GM23248 (cell line): ENCODE data around the gene LSM3. TPM values are rescaled to one million over a fixed set of nuclear protein-coding genes. Genes with fewer than 3 reads are reported as not detected.
A peak's percentile ranks its signal among the peaks of the same experiment; 100 is the strongest.

Experiments
- DNase-seq: peaks from one replicate; pipeline ENCODE4 v3.0.0-alpha.2; 2015
- H2AFZ ChIP-seq: fragments of 200-600 bp; sonication (generic); 2 replicates; pipeline ENCODE4 v1.6.1; 2016; ENCODE audit warnings: antibody characterized with exemption
- H3F3A ChIP-seq: fragments of 200-600 bp; sonication (generic); 2 replicates; pipeline ENCODE4 v1.6.1; 2016; ENCODE audit warnings: mild to moderate bottlenecking, antibody characterized with exemption, mixed run types; ENCODE audit not compliant: insufficient read depth
- H3K27ac ChIP-seq: fragments of 200-600 bp; sonication (generic); 2 replicates; pipeline ENCODE4 v1.5.1; 2016; ENCODE audit warnings: mild to moderate bottlenecking
- H3K27me3 ChIP-seq: fragments of 200-600 bp; sonication (generic); replicated peaks from 2 replicates; pipeline ENCODE4 v1.6.1; 2016; ENCODE audit warnings: mild to moderate bottlenecking; ENCODE audit not compliant: insufficient read depth
- H3K36me3 ChIP-seq: fragments of 200-600 bp; sonication (generic); 2 replicates; pipeline ENCODE4 v1.6.1; 2016; ENCODE audit warnings: low read depth, mild to moderate bottlenecking
- H3K4me1 ChIP-seq: fragments of 200-600 bp; sonication (generic); 2 replicates; pipeline ENCODE4 v1.6.1; 2016; ENCODE audit warnings: mild to moderate bottlenecking; ENCODE audit not compliant: insufficient read depth
- H3K4me2 ChIP-seq: fragments of 200-600 bp; sonication (generic); one replicate; pipeline ENCODE4 v1.6.1; 2016; ENCODE audit warnings: mild to moderate bottlenecking; ENCODE audit not compliant: unreplicated experiment
- H3K4me3 ChIP-seq: fragments of 200-600 bp; sonication (generic); 2 replicates; pipeline ENCODE4 v1.5.1; 2016; ENCODE audit warnings: mild to moderate bottlenecking
- H3K79me2 ChIP-seq: fragments of 200-600 bp; sonication (generic); 2 replicates; pipeline ENCODE4 v1.6.1; 2016; ENCODE audit warnings: mild to moderate bottlenecking; ENCODE audit not compliant: insufficient read depth
- H3K9ac ChIP-seq: fragments of 200-600 bp; sonication (generic); 2 replicates; pipeline ENCODE4 v1.6.1; 2016; ENCODE audit warnings: mild to moderate bottlenecking
- H3K9me2 ChIP-seq: fragments of 200-600 bp; sonication (generic); 2 replicates; pipeline ENCODE4 v1.6.1; 2016; ENCODE audit warnings: mixed run types, mild to moderate bottlenecking, moderate library complexity; ENCODE audit not compliant: insufficient read depth
- H3K9me3 ChIP-seq: fragments of 200-600 bp; sonication (generic); one replicate; pipeline ENCODE4 v1.6.1; 2017; ENCODE audit warnings: low read depth
- H4K20me1 ChIP-seq: fragments of 200-600 bp; sonication (generic); 2 replicates; pipeline ENCODE4 v1.6.0; 2016; ENCODE audit not compliant: insufficient read depth
- EZH2 ChIP-seq: fragments of 200-600 bp; sonication (generic); IDR thresholded peaks from 2 replicates; pipeline ENCODE4 v1.6.1; 2018; ENCODE audit warnings: antibody characterized with exemption, mild to moderate bottlenecking; ENCODE audit not compliant: insufficient read depth, poor library complexity, severe bottlenecking
- EZH2phosphoT487 ChIP-seq: fragments of 200-600 bp; sonication (generic); IDR thresholded peaks from 2 replicates; pipeline ENCODE4 v1.6.1; 2018; ENCODE audit warnings: antibody characterized with exemption, moderate library complexity, mild to moderate bottlenecking, low read depth; ENCODE audit not compliant: insufficient read depth
- WGBS, 2 experiments: methylation state at CpG; one replicate each; pipeline ENCODE4 v1.1.6; 2015 to 2017; ENCODE audit warnings: low lambda C conversion rate in 2 of 2, low coverage in 1 of 2; ENCODE audit errors: missing lambda C conversion rate in 2 of 2; 5-methylcytosine and 5-hydroxymethylcytosine counted together
- in situ Hi-C: fragments of 300-500 bp; cut with MboI; formaldehyde crosslinking; loops from 2 replicates; pipeline ENCODE4 v1.15.0; 2020
- polyA plus RNA-seq: library from polyadenylated mRNA; unstranded; fragments of >200 nt; fragmentation: Nextera tagmentation; extraction: Ambion mirVana; gene quantifications from 2 replicates; pipeline ENCODE4 v1.2.1, GENCODE V29; 2016
- total RNA-seq: library from RNA; depleted of rRNA; stranded (reverse); fragments of >200 nt; shearing (Covaris generic); gene quantifications from 2 replicates; pipeline ENCODE4 v1.2.3, GENCODE V29; 2014

The LSM3 gene
- total and polyA plus RNA-seq, 2 experiments from 2014 or later: 9.4 to 32.3 TPM

- H3K79me2 ChIP-seq: peaks cover 93% of the 10 kb centered on the region
- WGBS, 2 experiments: 5 to 10% methylated on average over 10 of the region's 10 CpGs
- in situ Hi-C loops: no loop called here
Measured at GRCh38 chr3:14177580-14178246, 904 bp upstream of the LSM3 start.

DNA sequence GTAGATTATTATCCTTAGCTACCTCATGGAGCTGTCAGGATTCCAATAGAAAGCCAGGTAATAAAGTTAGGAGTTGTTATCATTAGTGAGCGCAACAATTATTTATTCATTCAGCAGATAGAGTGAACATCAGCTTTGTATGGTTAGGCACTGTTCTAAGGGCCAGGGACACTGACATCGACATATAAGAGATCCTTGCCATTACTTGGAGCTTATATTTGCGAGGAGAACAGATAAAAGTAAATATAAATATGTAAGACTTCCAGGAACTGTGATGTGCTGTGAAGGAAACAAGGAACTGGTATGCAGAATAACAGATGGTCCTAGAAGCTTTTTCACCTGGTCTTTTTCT, 473 bp downstream of the LSM3 start:
- peak overlapping the region; percentile 99 for H3K4me2 ChIP-seq
- TF ChIP-seq EZH2phosphoT487: no peak
- no peak for TF ChIP-seq EZH2
- no peaks in the 10 kb centered on the region for H3K27me3 ChIP-seq
- H3K9me3 ChIP-seq: no peaks in the 10 kb centered on the region
- DNase-seq: no peak
- peak overlapping the region; percentile 96 for H3K4me3 ChIP-seq
- H3K4me1 ChIP-seq: peaks cover 44% of the 10 kb centered on the region
- peaks cover 18% of the 10 kb centered on the region for H3K36me3 ChIP-seq
- no peaks in the 10 kb centered on the region for H4K20me1 ChIP-seq
- in situ Hi-C loops: no loop called here
- H3K27ac ChIP-seq: peak overlapping the region; percentile 57
- peaks cover 30% of the 10 kb centered on the region for H3F3A ChIP-seq
- H2AFZ ChIP-seq: peak overlapping the region; percentile 93
- H3K9me2 ChIP-seq: no peaks in the 10 kb centered on the region
- peaks cover 86% of the 10 kb centered on the region for H3K79me2 ChIP-seq
- peak overlapping the region; percentile 94 for H3K9ac ChIP-seq
- WGBS, 2 experiments: 0 to 1% methylated on average over 3 of the region's 3 CpGs

More at GRCh38 chr3:14177580-14178246, 904 bp upstream of the LSM3 start:
- Histone ChIP-seq H3K9me2 (no peaks in the 10 kb centered on the region), H3K27me3 (no peaks in the 10 kb centered on the region), H2AFZ (peak overlapping the region; percentile 66), H3K9ac (peak overlapping the region; percentile 94), H3K4me1 (peaks cover 46% of the 10 kb centered on the region), H3K27ac (peak overlapping the region; percentile 84), H3K9me3 (no peaks in the 10 kb centered on the region), H3K4me2 (peak overlapping the region; percentile 88), H3K4me3 (peak overlapping the region; percentile 96), H4K20me1 (no peaks in the 10 kb centered on the region), H3F3A (peaks cover 30% of the 10 kb centered on the region), H3K36me3 (peaks cover 6% of the 10 kb centered on the region; the same call in 1 of the 2 replicates)
- no peak for TF ChIP-seq EZH2
- no peak for TF ChIP-seq EZH2phosphoT487
- no peak for DNase-seq

GRCh38 chr3:14179795-14180194, 1.2 kb downstream of the LSM3 start:
- Histone ChIP-seq H2AFZ (no peak overlapping the region), H3K27me3 (no peaks in the 10 kb centered on the region), H3K9me3 (no peaks in the 10 kb centered on the region), H3K27ac (no peak overlapping the region), H3K9me2 (no peaks in the 10 kb centered on the region), H3F3A (peaks cover 23% of the 10 kb centered on the region), H3K9ac (peak overlapping the region; percentile 94), H3K4me3 (peak overlapping the region; percentile 96; the same call in 1 of the 2 replicates), H3K36me3 (peaks cover 19% of the 10 kb centered on the region), H3K79me2 (peaks cover 80% of the 10 kb centered on the region), H4K20me1 (no peaks in the 10 kb centered on the region), H3K4me1 (peaks cover 37% of the 10 kb centered on the region), H3K4me2 (peak overlapping the region; percentile 99)
- 100% methylated on average over 1 of the region's 1 CpG for WGBS, 2 experiments
- DNase-seq: no peak
- no peak for TF ChIP-seq EZH2phosphoT487
- no peak for TF ChIP-seq EZH2
- in situ Hi-C loops: no loop called here

DNA sequence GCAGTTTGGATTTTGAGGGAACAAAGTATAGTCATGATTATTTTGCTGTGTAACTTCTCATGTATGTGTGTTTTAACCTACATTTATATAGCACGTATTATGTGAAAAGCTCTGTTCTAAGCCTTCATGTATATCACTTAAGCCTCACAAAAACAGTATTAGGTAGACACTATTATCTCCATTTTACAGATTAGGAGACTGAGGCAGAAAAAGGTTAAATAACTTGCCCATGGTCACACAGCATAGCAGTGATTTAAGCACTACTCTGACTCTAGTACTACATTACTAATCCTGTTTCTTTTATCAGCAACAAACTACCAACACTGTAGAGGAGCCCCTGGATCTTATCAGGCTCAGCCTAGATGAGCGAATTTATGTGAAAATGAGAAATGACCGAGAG, 2.6 kb downstream of the LSM3 start:
- in situ Hi-C loops: no loop called here
- no peak for DNase-seq
- no peak overlapping the region for H3K9ac ChIP-seq
- no peak overlapping the region for H2AFZ ChIP-seq
- peaks cover 23% of the 10 kb centered on the region for H3K4me1 ChIP-seq
- no peak overlapping the region for H3K4me3 ChIP-seq
- peaks cover 8% of the 10 kb centered on the region for H3F3A ChIP-seq
- no peaks in the 10 kb centered on the region for H3K27me3 ChIP-seq
- 97 to 100% methylated on average over 3 of the region's 3 CpGs for WGBS, 2 experiments
- no peak overlapping the region for H3K4me2 ChIP-seq
- H4K20me1 ChIP-seq: no peaks in the 10 kb centered on the region
- TF ChIP-seq EZH2 (no peak), EZH2phosphoT487 (no peak)
- no peak overlapping the region for H3K27ac ChIP-seq
- H3K9me2 ChIP-seq: no peaks in the 10 kb centered on the region
- peaks cover 80% of the 10 kb centered on the region for H3K79me2 ChIP-seq
- peaks cover 23% of the 10 kb centered on the region for H3K36me3 ChIP-seq
- H3K9me3 ChIP-seq: no peaks in the 10 kb centered on the region
